ENCODE data around the gene RUFY3. TPM values are rescaled to one million over a fixed set of nuclear protein-coding genes. Genes with fewer than 3 reads are reported as not detected.
"Not testable (repeated sequence)": the region's sequence is repeated elsewhere in the genome, so short reads cannot be mapped to it uniquely, and the experiment has no call there.

The RUFY3 gene
- total and polyA plus RNA-seq, 3 donors from 2014 or later: 84.7 to 247 (median 220) TPM

DNA sequence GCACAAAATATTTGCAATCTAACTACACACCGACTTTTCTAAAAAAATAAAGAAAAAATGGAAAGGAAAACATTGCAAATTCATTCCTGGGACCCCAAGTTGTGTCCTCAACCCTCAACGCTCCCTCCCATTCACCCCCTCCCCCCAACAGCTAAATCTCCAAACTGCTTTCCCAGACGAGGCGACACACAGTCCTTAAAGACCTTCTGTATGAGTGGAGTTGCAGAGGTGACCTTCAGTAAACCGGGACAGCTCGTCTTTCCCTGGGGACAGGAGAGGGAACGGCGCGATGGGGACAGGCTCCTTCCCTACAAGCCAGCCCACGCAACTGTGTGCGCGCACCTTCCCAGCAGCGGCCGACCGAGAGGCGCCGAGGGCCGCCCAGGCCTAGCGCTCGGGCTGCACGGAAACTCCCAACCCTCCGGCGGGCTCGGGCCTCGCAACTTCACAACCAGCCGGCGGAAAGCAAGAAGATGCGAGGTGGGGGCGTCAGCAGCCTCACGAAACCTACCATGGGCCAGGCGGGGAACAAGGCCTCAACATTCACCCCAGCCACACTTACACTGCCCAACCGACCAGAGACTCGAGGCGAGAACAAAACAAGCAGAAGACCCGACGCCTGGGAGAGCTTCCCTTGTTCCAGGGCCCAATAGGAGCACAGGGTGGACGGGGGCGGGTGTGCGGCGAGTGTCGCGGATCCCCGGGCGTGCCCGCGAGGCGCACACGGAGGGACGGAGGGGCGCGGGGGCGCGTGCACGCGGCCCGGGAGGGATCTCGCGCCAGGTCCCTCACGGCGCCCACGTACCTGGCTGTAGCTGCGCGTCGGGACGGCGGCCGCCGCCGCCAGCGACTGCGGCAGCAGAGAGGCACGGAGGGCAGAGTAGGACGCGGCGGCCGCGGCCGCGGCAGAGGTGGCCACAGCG lies 117.2 kb downstream of the RUFY3 start:
- peak; percentile 66 for DNase-seq
- Histone ChIP-seq H3K27me3 (no peaks in the 10 kb centered on the region), H3K27ac (peak overlapping the region; percentile 85 to 93), H3K4me3 (peak overlapping the region; percentile 90 to 96), H3K9me3 (no peaks in the 10 kb centered on the region), H3K36me3 (ENCODE audit: low read depth, missing control alignments) (no peaks in the 10 kb centered on the region), H3K4me1 (peaks cover 15% of the 10 kb centered on the region)
- intact Hi-C loops (cut with DNase I; ENCODE audit: low total_unique reads): no loop called here
- TF ChIP-seq POLR2A (IDR thresholded peaks at IDR 0.05) (no peak), CTCF (IDR thresholded peaks at IDR 0.05) (no peak)
- 1% methylated on average over 9 to 71 of the region's 80 CpGs for WGBS, 2 donors

GRCh38 chr4:70839589-70840093 lies 117.9 kb downstream of the RUFY3 start, which contains the start of gene GRSF1:
Gene GRSF1 (minus strand): TSS chr4:70839890. CDS start chr4:70839827, 63 bp downstream.
- TF ChIP-seq CTCF (IDR thresholded peaks at IDR 0.05) (no peak), POLR2A (IDR thresholded peaks at IDR 0.05) (no peak)
- Histone ChIP-seq H3K4me3 (peak within 1 kb of the TSS; percentile 90 to 96), H3K4me1 (peaks cover 15% of the 10 kb centered on the region), H3K9me3 (no peaks in the 10 kb centered on the region), H3K27ac (peak within 1 kb of the TSS; percentile 85 to 93), H3K27me3 (no peaks in the 10 kb centered on the region), H3K36me3 (ENCODE audit: low read depth, missing control alignments) (no peaks in the 10 kb centered on the region)
- intact Hi-C loops (cut with DNase I; ENCODE audit: low total_unique reads): no loop called here
- DNase-seq: peak; percentile 95
- WGBS, 2 donors: 1% methylated on average over 27 of the region's 51 CpGs; no CpG with 5 or more reads in 1 of the 2 donors

DNA sequence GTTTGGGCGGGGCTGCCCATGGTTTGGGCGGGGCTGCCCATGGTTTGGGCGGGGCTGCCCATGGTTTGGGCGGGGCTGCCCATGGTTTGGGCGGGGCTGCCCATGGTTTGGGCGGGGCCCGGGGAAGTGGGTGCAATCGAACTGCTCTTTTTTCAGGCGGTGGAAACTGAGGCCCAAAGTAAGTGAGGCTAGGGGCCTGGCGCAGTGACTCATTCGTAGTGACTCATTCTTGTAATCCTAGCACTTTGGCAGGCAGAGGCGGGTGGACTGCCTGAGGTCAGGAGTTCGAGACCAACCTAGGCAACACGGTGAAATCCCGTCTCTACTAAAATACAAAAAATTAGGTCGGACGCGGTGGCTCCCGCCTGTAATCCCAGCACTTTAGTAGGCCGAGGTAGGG lies 118.4 kb downstream of the RUFY3 start:
- H3K36me3 ChIP-seq (ENCODE audit: low read depth, missing control alignments); H3K27me3 ChIP-seq; intact Hi-C loops (cut with DNase I; ENCODE audit: low total_unique reads); H3K27ac ChIP-seq; H3K9me3 ChIP-seq: not testable (repeated sequence)
- DNase-seq: peak; percentile 51
- Histone ChIP-seq H3K4me1 (peaks cover 15% of the 10 kb centered on the region), H3K4me3 (peak overlapping the region in 1 of 2 donors; percentile 90)
- 54 to 65% methylated on average over 11 to 17 of the region's 20 CpGs for WGBS, 2 donors

GRCh38 chr4:70840631-70841030 lies 118.9 kb downstream of the RUFY3 start:
- intact Hi-C loops (cut with DNase I; ENCODE audit: low total_unique reads); H3K27ac ChIP-seq; H3K27me3 ChIP-seq; DNase-seq; H3K9me3 ChIP-seq; H3K36me3 ChIP-seq (ENCODE audit: low read depth, missing control alignments); H3K4me3 ChIP-seq: not testable (repeated sequence)
- H3K4me1 ChIP-seq: peaks cover 15% of the 10 kb centered on the region
- 92 to 94% methylated on average over 14 to 16 of the region's 16 CpGs for WGBS, 2 donors

- no peak for TF ChIP-seq POLR2A (IDR thresholded peaks at IDR 0.05)
- no peak for TF ChIP-seq CTCF (IDR thresholded peaks at IDR 0.05)
- intact Hi-C loops (cut with DNase I; ENCODE audit: low total_unique reads): no loop called here
- peak overlapping the region in 1 of 2 donors; percentile 29 for H3K27ac ChIP-seq
- H3K36me3 ChIP-seq (ENCODE audit: low read depth, missing control alignments): no peaks in the 10 kb centered on the region
- H3K9me3 ChIP-seq: no peaks in the 10 kb centered on the region
- no peak overlapping the region for H3K4me3 ChIP-seq
- no peaks in the 10 kb centered on the region for H3K27me3 ChIP-seq
- H3K4me1 ChIP-seq: peaks cover 14% of the 10 kb centered on the region
- DNase-seq: no peak
These were observed 119.4 kb downstream of the RUFY3 start for GRCh38 chr4:70841211-70841610.

All from testis (tissue), 3 donors.